A549 treated with RU486 at 1 μM for 4 hours (cell line): ENCODE results near the gene ME1. TPM values are rescaled to one million over a fixed set of nuclear protein-coding genes. Genes with fewer than 3 reads are reported as not detected.

Experiments used
- total RNA-seq: library from RNA; stranded (reverse); fragments of 200-300 nt; extraction: Qiagen RNA extraction; gene quantifications from 5 replicates; pipeline ENCODE4 v1.2.3, GENCODE V29; 2022; ENCODE audit warnings: low read depth

Gene ME1
- 32.6 to 47.6 TPM (median 41.6 TPM) in 5 replicates for total RNA-seq

DNA sequence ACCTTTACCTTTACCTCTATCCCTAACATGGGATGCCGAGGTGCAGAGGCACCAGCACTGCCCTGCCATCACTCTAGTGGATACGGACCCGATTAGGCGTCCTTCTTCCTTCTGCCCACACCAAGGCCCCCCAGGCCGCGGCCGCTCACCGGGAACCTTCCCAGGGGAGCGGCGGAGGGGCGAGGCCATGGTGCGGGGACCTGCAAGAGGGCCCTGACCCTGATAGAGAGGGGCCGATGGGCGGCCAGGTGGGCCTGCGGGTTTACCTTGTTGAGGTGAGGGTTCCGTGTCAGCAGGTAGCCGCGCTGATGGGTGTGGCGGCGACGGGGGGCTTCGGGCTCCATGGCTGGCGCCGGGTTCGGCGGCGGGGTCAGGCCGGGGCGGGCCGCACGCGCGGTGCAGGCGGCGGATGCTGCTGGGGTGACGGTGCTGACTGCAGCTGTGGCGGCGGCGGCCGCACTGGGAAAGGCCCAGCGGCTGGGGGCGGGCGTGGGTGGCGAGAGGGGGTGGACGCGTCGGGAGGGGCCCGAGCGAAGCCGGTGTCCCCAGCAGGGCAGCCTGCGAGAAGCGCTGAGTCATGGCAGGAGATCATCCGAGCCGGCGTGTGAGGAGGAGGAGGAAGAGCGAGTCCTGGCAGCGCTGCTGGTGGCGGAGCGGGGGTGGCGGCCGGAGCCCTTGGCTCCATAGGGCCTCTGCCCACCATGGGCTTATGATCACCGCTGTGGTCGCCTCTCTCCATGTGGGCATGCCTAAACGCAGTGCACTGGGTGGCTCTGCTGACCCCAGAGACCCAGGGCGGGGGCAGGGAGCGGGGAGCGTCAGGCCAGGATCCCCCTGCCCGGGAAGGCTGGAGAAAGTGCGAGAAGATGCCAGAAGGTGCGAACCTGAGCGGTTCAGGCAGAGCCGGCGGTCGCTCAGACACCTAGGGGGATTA, at the start of gene ME1:
ME1 (minus strand) TSS at position 441 of the 934 bp plus-strand sequence; CDS start at position 344, 97 bp downstream.

DNA sequence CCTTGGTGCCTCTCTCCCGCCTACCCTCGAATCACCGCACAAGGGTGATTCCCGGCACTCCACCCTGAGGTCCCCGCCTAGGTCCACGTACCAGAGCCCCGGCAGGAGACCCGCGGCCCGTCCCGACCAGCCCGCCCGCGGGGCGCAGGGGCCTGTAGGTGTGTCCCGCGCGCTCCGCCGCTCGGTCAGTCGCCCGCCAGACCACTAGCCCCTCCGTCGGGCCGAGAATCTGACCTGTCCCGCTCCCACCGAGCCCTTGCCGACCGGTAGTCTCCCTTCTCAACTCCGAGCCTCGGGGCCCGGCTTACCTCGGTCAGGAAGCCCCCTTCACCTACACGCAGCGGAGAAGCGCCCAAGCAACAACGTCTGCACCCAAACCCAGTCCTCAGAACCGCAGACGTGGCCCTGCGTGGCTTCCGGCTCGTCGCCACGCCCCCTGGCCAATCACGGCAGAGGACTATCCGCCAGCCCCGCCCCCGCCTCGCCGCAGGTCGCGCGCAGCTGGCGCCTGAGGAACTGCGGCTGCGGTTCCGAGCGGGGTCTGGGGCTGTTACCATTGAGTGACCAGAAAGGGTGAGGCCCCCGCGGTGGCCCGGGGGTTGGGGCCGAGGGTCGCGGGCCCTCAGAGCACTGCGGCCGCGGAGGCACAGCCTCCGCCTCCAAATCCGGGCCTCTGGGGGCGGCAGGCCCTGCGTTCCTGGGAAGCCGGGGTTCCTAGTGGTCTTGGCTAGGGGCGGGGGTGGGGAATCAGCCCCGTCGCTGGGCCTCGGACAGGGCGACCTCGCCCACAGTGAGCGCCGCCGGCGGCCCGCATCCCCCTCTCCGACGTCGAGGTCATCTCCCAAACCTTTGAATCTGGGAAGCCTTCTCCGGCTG, 237.7 kb downstream of the ME1 start, which contains the start of the genes PGM3 and RWDD2A:
PGM3 (minus strand) TSS at position 395 of the 876 bp plus-strand sequence. CDS start 2,253 bp downstream, outside the sequence.
RWDD2A (plus strand) TSS at position 487 of the 876 bp plus-strand sequence. CDS start 1,095 bp downstream, outside the sequence.

Other genes starting within 250 kb of the ME1 start
- gene PGM3, start 237.8 kb downstream of the ME1 start, total RNA-seq: 25.2 to 31.1 TPM (median 26.3 TPM) in 5 replicates
- gene RWDD2A, start 237.7 kb downstream of the ME1 start, total RNA-seq: 0.97 to 2.1 TPM (median 1.6 TPM) in 5 replicates
- 0.08 to 0.09 TPM in 2 of 5 replicates, not detected in the others for gene PRSS35, start 81.5 kb upstream of the ME1 start, total RNA-seq